SH-SY5Y (cell line): ENCODE results near the gene SEMA5B.

ENCODE experiments used
- GATA2 ChIP-seq: IDR thresholded peaks from 2 replicates; pipeline ENCODE4 v1.6.1; 2011; ENCODE audit warnings: mild to moderate bottlenecking, low read depth, low read length
- GATA3 ChIP-seq: IDR thresholded peaks from 2 replicates; pipeline ENCODE4 v1.6.1; 2011; ENCODE audit warnings: low read depth, mild to moderate bottlenecking, low read length, moderate library complexity

SEMA5B gene

DNA sequence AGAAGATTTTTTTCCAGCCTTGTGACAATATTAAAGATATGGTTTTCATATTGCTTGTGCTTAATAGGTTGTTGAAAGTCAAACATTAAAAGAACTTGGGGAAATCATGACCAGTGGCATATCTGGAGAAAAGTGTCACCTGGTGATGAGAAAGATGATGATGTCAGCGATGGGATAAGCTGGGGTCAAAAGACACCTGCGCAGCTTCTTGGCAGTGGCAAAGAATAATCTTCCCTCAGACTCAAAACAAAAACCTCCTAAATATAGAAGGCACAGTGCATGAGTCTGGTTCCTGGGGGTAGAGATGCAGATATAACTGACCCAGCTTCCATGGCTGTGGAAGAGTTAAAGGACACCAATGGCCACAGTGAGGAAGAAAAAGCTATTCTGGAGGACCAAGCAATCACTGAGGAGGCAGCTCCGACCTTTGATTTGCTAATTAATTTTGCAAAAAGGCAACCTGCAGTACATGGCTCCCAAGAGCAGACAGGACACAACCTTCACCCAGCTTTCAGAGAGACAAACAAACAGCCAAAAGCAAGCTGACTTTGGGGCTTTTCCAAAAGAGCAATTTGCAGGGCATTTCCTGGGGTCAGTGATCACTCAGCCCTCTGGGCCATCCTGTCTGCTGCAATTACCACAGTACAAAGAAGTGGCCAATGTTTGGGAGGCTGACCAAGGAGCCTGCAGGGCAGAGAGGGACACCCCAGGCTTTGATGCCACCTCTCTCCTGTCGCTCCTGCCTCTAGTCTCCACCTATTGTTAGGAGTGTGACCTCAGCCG lies 17.6 kb upstream of the SEMA5B start:
- TF ChIP-seq GATA3 (no peak), GATA2 (no peak)

GRCh38 chr3:123042413-123042812 lies 14.8 kb upstream of the SEMA5B start:
- TF ChIP-seq GATA2 (no peak), GATA3 (no peak)

DNA sequence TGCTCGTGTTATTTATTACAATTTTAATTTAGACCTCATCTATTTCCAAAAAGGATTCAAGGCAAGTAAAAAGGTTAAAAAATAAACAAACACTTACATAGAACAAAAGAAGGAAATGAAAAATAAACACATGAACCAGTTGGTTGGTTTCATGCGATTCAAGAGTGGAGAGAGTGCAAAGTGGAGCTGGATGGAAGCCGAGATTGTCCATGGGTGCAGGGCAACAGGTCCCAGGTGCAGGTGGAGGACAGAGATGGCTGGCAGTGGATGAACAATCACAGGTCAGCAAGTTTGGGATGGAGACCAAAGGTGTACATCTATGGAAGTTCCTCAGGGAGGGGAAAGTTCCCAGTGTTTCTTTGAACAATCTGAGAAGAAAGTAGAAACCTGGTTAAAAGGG lies 11.6 kb upstream of the SEMA5B start:
- no peak for TF ChIP-seq GATA2
- no peak for TF ChIP-seq GATA3

DNA sequence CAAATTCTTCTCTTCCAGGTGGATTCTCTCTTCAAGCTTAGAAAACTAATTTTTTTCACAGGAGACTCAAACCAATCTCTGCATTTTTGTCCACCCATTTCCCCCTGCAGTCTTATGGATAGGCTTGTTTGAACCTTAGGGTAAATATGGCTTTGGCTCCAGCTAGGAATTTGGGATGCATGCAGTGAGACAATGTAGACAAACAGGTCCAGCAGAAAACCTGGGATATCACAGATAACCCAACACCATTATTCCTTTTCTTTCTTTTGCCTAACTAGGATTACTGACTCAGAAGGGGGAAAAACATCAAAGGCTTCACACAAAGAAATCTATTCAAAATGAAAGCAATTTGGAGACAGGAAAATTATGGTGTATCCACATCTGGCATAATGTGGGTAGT lies 11.2 kb upstream of the SEMA5B start:
- TF ChIP-seq GATA3 (no peak), GATA2 (no peak)

DNA sequence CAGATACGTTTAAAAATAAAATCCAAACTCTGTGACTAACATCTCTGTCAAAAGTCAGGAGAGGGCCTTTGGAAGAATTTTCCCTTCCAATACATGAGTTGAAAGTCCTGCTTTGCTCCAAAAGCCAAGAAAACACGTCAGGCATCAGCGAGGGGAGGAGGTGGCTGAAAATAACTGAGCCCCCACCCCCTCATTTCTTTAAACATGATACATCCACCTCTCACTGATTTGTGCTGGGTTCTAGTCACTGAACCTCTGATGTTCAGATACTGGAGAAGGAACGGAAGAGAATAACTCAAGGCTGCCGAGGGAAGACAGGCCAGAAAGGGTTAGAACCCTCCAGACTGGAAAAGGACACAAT lies 9.4 kb upstream of the SEMA5B start:
- TF ChIP-seq GATA3: no peak
- no peak for TF ChIP-seq GATA2

DNA sequence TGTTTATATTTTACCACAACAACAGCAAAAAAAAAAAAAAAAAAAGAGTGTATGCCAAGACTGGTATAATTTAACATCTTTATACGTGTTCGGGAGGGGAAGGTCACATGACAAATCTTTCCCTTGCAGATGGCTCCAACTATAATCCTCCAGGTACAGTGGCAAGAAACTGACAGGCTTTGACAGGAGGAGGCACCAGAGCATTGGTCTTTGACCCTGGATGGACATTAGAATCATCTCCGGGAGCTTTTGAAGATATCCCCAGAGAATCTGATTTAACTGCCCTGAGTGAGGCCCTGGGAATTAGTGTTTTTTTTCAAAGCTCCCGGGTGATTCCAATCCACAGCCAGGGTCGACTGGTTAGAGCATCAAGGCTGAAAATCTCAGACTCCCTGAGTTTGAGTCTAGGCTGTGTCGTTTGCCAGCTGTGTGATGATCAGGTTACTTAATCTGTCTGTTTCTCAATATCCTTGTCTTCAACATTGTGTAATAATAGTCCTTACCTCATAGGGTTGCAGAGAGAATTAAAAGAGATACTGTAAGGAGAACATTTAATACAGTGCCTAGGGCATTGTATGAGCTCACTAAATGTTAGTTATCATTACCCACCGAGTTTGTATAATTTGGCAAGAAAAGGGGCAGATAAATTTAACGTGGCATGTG lies 8.9 kb upstream of the SEMA5B start:
- TF ChIP-seq GATA3: no peak
- TF ChIP-seq GATA2: no peak

DNA sequence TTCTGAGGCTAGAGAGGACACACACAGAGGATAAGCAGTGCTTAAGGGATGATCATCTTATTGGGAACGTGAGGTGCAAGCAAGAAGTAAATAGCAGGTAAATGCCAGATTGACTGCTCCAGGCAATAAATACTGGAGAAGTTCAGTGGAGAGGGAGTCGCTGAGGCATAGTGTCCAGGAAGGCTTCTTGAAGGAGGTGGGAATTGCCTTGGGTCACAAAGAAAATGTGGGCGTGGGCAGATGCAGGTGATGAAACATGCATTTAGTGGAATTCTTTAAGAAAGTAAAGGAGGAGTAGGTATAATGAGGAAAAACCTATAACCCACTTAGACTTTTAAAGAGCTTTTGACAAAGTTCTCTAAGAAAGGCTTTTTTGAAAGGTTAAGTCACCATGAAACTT lies 7.4 kb upstream of the SEMA5B start:
- TF ChIP-seq GATA2 (no peak), GATA3 (no peak)

DNA sequence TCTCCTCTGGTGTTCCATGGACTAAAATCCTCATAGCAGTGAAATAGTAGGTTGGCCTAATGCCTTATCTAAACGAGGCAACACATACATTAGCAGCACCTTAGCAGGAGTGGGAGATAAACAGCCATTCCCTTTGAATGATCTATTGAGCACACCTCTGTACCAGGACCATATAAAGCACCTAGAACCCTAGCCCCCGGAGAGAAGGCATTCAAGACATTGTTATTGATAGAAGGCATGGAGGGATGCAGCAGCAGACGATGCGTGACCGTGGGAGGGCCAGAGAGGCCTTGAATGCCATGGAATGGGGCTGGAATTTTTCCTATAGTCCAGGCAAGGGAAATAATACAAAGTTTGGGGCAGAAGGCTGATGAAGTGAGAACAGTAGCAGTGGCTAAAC lies 6.6 kb upstream of the SEMA5B start:
- TF ChIP-seq GATA3: no peak
- no peak for TF ChIP-seq GATA2

- no peak for TF ChIP-seq GATA2
- no peak for TF ChIP-seq GATA3
Measured at GRCh38 chr3:123032057-123032456, 4.5 kb upstream of the SEMA5B start.

- no peak for TF ChIP-seq GATA2
- no peak for TF ChIP-seq GATA3
Measured at GRCh38 chr3:123031051-123031450, 3.5 kb upstream of the SEMA5B start.

GRCh38 chr3:123028233-123028828 lies 768 bp upstream of the SEMA5B start:
- TF ChIP-seq GATA3 (no peak), GATA2 (no peak)

- TF ChIP-seq GATA2 (no peak), GATA3 (no peak)
Measured at GRCh38 chr3:123026565-123027291, 835 bp downstream of the SEMA5B start.

DNA sequence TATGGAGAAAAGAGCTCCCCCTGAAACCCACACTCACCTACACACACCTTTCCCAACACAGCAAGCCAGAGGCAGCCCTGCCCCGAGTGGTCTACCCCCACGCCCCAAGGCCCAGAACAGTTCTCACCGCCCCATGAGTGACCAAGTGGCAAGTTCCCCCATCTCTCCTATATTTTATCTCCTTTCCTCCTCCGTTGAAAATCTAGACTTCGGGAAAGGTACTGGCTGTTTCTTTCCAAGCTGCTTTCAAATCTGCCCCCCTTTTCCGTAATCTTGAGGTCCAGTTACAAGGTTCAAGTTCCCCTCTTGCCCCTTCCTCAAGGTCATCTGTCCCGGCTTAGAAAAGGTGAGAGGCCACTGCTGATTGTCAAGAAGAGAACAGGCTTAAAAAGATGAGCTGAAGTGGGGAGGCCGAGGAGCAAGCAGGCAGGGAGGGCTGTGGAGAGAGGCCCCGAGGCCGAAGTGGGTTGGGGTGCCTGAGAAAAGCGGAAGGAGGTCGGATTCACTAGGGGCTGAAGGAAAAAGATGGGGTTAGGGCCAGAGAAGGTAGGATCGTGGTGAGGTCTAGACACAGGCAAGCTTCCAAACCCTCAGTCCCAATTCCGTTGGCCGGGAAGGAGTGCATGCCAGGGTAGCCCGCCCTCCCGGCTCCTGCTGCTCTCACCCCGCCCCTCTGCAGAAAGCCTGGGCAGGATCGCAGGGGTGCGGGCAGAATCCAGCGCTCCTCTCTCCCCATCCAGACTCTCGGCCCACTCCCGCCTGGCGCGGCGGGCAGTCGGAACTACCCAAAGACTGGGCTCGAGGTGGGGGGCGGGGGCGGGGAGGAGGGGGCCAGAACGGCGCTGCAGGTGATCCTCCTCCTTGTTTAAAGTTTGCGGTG lies 1.7 kb downstream of the SEMA5B start:
- no peak for TF ChIP-seq GATA3

GRCh38 chr3:123024056-123024455 lies 3.5 kb downstream of the SEMA5B start:
- TF ChIP-seq GATA2 (no peak), GATA3 (no peak)
